SJSA1 (cell line): Measurements from ENCODE around the gene KLF11. TPM values are rescaled to one million over a fixed set of nuclear protein-coding genes. Genes with fewer than 3 reads are reported as not detected.
A peak's percentile ranks its signal among the peaks of the same experiment; 100 is the strongest.

Experiments used
- DNase-seq, 2 experiments: peaks; one replicate each; pipeline ENCODE4 v3.0.0-alpha.2; 2015 to 2020; ENCODE audit warnings: low spot score in 2 of 2, low read depth in 1 of 2
- H3K27ac ChIP-seq: fragments of 250-450 bp; sonication (Bioruptor Pico); 2 replicates; pipeline ENCODE4 v1.5.1; 2020; ENCODE audit warnings: mild to moderate bottlenecking, moderate library complexity
- H3K27me3 ChIP-seq: fragments of 250-450 bp; sonication (Bioruptor Pico); replicated peaks from 2 replicates; pipeline ENCODE4 v1.5.1; 2020; ENCODE audit warnings: mild to moderate bottlenecking, moderate library complexity
- H3K36me3 ChIP-seq: fragments of 250-450 bp; sonication (Bioruptor Pico); 2 replicates; pipeline ENCODE4 v1.5.1; 2020; ENCODE audit warnings: mild to moderate bottlenecking
- H3K4me1 ChIP-seq: fragments of 250-450 bp; sonication (Bioruptor Pico); replicated peaks from 2 replicates; pipeline ENCODE4 v1.6.1; 2021; ENCODE audit warnings: mild to moderate bottlenecking
- H3K4me3 ChIP-seq: fragments of 250-450 bp; sonication (Bioruptor Pico); 2 replicates; pipeline ENCODE4 v1.5.1; 2020; ENCODE audit warnings: mild to moderate bottlenecking
- H3K9me3 ChIP-seq: fragments of 250-450 bp; sonication (Bioruptor Pico); replicated peaks from 2 replicates; pipeline ENCODE4 v1.5.1; 2020; ENCODE audit warnings: mild to moderate bottlenecking
- total RNA-seq: library from RNA; depleted of rRNA; stranded (reverse); fragments of >200 nt; shearing (Covaris generic); gene quantifications from 2 replicates; pipeline ENCODE4 v1.2.3, GENCODE V29; 2014

Gene KLF11
- total RNA-seq, 1 experiment from 2014 or later, result 13.6 TPM

GRCh38 chr2:10052216-10052615, 8.9 kb downstream of the KLF11 start:
- no peak overlapping the region for H3K4me3 ChIP-seq
- peaks cover 9% of the 10 kb centered on the region for H3K4me1 ChIP-seq
- peaks cover 59% of the 10 kb centered on the region for H3K36me3 ChIP-seq
- H3K9me3 ChIP-seq, result no peaks in the 10 kb centered on the region
- no peak for DNase-seq
- no peak overlapping the region for H3K27ac ChIP-seq
- H3K27me3 ChIP-seq, result no peaks in the 10 kb centered on the region

DNA sequence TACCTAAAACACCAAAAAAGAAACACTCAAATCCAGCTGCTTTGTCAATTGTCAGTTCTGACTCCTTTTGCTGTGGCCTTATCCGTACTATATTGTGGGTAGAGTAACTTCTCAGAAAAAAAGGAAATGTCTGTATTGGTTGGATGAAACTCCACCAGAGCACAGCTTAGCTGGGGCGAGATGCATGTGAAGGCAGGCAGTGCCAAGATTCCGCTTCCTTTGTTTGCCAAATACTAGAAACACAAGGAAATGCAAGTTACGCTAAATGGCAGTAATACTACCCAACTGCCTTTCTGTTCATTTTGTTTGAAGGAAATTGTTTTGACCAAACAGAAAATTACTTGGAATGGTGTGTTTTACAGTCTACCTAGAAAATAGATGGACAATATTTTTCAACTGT, 10.0 kb downstream of the KLF11 start:
- Histone ChIP-seq H3K9me3 (no peaks in the 10 kb centered on the region), H3K4me3 (no peak overlapping the region)

GRCh38 chr2:10054424-10054823, 11.1 kb downstream of the KLF11 start:
- Histone ChIP-seq H3K27ac (no peak overlapping the region), H3K27me3 (no peaks in the 10 kb centered on the region), H3K36me3 (peaks cover 43% of the 10 kb centered on the region), H3K4me1 (peaks cover 18% of the 10 kb centered on the region), H3K9me3 (no peaks in the 10 kb centered on the region), H3K4me3 (no peak overlapping the region)
- DNase-seq, result no peak

More for the DNA sequence above, 10.0 kb downstream of the KLF11 start:
- no peak for DNase-seq
- H3K4me1 ChIP-seq, result peaks cover 18% of the 10 kb centered on the region
- peaks cover 50% of the 10 kb centered on the region for H3K36me3 ChIP-seq
- no peaks in the 10 kb centered on the region for H3K27me3 ChIP-seq
- H3K27ac ChIP-seq, result no peak overlapping the region

- no peak overlapping the region for H3K4me3 ChIP-seq
- no peaks in the 10 kb centered on the region for H3K27me3 ChIP-seq
- H3K27ac ChIP-seq, result no peak overlapping the region
- peaks cover 38% of the 10 kb centered on the region for H3K36me3 ChIP-seq
- H3K9me3 ChIP-seq, result no peaks in the 10 kb centered on the region
- DNase-seq, result no peak
- H3K4me1 ChIP-seq, result peaks cover 18% of the 10 kb centered on the region
Measured at GRCh38 chr2:10054976-10055375, 11.6 kb downstream of the KLF11 start.

- Histone ChIP-seq H3K36me3 (peaks cover 36% of the 10 kb centered on the region), H3K9me3 (no peaks in the 10 kb centered on the region), H3K27ac (no peak overlapping the region), H3K4me1 (peaks cover 18% of the 10 kb centered on the region), H3K4me3 (no peak overlapping the region), H3K27me3 (no peaks in the 10 kb centered on the region)
- no peak for DNase-seq
Measured at GRCh38 chr2:10056439-10056838, 13.1 kb downstream of the KLF11 start.

DNA sequence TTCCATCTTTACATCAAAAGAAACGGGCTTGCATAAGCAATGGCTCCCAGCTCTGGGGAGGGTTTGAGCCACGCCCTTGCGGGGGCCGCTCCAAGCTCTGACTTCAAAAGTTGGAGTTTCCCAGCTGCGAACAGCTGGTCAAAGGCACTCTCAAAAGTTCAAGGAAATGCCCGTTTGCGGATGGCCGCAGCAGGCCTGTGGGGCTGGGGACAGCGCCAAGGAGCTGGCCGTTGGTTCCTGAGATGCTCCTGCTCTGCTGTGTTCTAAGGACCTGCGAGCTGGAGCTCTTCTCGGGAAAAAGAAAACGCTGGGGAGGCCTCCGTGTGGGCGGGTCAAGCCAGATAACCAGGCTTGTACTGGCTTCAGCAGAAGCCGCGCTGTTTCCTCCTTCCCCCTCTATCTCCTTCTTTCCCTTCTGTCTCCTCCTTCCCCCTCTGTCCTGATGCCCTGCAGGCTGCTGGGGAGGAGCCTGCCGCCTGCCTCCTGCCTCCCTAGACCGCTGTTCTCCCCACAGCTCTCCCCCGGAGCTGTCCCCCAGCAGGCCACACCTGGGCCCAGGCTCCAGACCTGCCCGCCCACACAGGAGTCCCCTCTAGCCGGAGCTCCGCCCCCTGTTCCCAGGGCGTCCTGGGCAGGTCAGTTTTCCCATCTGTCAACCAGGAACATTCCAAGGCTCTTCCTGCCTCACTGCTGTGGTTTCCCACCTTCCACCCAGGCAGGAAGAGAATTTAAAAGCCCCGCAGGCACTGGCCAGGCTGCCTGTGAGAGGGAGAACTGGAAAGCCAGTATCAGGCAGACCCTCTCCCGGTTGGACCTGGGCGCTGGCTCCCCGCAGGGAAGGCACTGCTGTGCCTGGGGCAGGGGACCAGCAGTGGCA, 14.1 kb downstream of the KLF11 start:
- peak in 1 of 2 experiments; percentile 65 for DNase-seq
- Histone ChIP-seq H3K4me1 (peaks cover 18% of the 10 kb centered on the region), H3K27ac (peak overlapping the region; percentile 21; the same call in 1 of the 2 replicates), H3K27me3 (no peaks in the 10 kb centered on the region), H3K4me3 (peak overlapping the region; percentile 3; the same call in 1 of the 2 replicates), H3K36me3 (peaks cover 27% of the 10 kb centered on the region), H3K9me3 (no peaks in the 10 kb centered on the region)

GRCh38 chr2:10058251-10059015, 15.1 kb downstream of the KLF11 start:
- H3K4me3 ChIP-seq, result no peak overlapping the region
- no peaks in the 10 kb centered on the region for H3K9me3 ChIP-seq
- no peak overlapping the region for H3K27ac ChIP-seq
- no peak for DNase-seq
- peaks cover 19% of the 10 kb centered on the region for H3K36me3 ChIP-seq
- no peaks in the 10 kb centered on the region for H3K27me3 ChIP-seq
- peaks cover 18% of the 10 kb centered on the region for H3K4me1 ChIP-seq

GRCh38 chr2:10059016-10059351, 15.6 kb downstream of the KLF11 start:
- Histone ChIP-seq H3K4me1 (peaks cover 18% of the 10 kb centered on the region), H3K4me3 (no peak overlapping the region), H3K27me3 (no peaks in the 10 kb centered on the region), H3K27ac (no peak overlapping the region), H3K36me3 (peaks cover 13% of the 10 kb centered on the region), H3K9me3 (no peaks in the 10 kb centered on the region)
- DNase-seq, result no peak

DNA sequence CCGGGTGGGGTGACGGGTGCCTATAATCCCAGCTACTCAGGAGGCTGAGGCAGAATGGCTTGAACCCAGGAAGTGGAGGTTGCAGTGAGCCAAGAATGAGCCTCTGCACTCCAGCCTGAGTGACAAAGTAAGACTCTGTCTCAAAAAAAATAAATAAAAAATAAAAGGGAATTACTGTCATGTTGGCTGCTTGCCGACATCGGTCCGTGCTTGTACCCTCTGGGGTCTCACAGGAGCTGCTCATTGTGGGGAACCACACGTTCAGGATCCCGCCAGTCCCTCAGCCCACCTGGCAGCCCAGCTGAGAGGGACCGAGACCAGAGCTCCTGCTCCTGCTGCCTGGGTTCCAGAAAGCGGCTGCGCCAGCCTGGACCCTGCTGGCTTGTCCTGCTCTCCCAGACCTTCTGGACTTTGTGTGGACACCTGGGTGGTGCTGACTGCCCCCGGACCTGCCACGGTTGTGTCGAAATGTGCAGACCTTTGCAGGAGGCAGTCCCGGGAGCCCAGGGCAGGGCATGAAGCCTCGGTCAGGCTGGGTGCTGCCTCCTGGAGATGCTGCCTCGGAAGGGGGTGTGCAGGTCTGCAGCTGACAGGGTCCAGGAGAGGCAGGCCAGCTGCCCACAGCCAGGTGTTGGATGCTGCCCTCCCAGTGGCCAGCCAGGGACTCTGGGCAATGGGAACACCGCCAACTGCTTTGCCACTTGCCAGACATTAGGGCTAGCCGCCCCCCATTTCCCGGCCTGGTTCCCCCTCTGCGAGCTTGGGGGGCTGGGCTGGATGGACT, 16.4 kb downstream of the KLF11 start:
- Histone ChIP-seq H3K27me3 (no peaks in the 10 kb centered on the region), H3K4me3 (no peak overlapping the region), H3K27ac (no peak overlapping the region), H3K4me1 (peaks cover 18% of the 10 kb centered on the region), H3K9me3 (no peaks in the 10 kb centered on the region), H3K36me3 (peaks cover 6% of the 10 kb centered on the region)
- no peak for DNase-seq

- no peak for DNase-seq
- Histone ChIP-seq H3K36me3 (0 out of 2 replicates have a peak, but pooled peaks cover 5% of the 10 kb centered on the region), H3K4me1 (peaks cover 17% of the 10 kb centered on the region), H3K27me3 (no peaks in the 10 kb centered on the region), H3K27ac (no peak overlapping the region), H3K9me3 (no peaks in the 10 kb centered on the region), H3K4me3 (no peak overlapping the region)
Measured at GRCh38 chr2:10061221-10061925, 18.0 kb downstream of the KLF11 start.

DNA sequence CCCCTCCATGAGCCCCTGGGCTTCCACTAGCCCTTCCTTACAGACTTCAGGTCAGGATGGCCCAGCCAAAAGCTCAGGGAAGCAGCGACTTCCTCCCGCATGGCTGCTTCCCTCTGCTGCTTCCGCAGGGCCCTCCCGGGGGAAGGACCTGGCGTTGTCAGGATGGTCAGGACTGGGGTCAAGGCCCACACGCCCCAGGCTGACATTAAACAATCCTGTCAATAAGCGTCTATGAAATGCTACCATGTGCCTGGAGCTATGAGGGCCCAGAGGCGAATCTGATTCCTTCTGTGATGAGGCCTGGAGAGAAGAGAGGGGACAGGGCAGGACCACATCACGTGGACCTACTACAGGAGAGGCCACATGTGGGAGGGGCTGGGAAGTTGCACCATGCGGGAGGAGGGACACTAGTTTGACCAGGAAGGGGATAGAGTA, 19.6 kb downstream of the KLF11 start:
- no peak overlapping the region for H3K27ac ChIP-seq
- H3K4me1 ChIP-seq, result peaks cover 1% of the 10 kb centered on the region
- no peaks in the 10 kb centered on the region for H3K27me3 ChIP-seq
- 0 out of 2 replicates have a peak, but pooled peaks cover 5% of the 10 kb centered on the region for H3K36me3 ChIP-seq
- no peak overlapping the region for H3K4me3 ChIP-seq
- H3K9me3 ChIP-seq, result no peaks in the 10 kb centered on the region
- DNase-seq, result no peak

- H3K9me3 ChIP-seq, result no peaks in the 10 kb centered on the region
- no peak overlapping the region for H3K4me3 ChIP-seq
- no peaks in the 10 kb centered on the region for H3K4me1 ChIP-seq
- no peaks in the 10 kb centered on the region for H3K27me3 ChIP-seq
- no peak overlapping the region for H3K27ac ChIP-seq
- H3K36me3 ChIP-seq, result 0 out of 2 replicates have a peak, but pooled peaks cover 5% of the 10 kb centered on the region
- no peak for DNase-seq
Measured at GRCh38 chr2:10063566-10063965, 20.2 kb downstream of the KLF11 start.
